Thyroid gland (tissue), 4 donors: ENCODE measurements around the gene PDLIM4.

Experiments used
- POLR2A ChIP-seq, 2 donors: fragments of 450-650 bp; IDR thresholded peaks; one replicate each; pipeline ENCODE4 v1.6.1; 2017; ENCODE audit warnings: antibody characterized with exemption in 2 of 2, mild to moderate bottlenecking in 2 of 2, moderate library complexity in 1 of 2
- TF ChIP-seq, protein P1 (sequence below), 6 experiments: fragments of 200-600 bp in 3 of 6; fragments of 450-650 bp in 3 of 6; sonication (generic) in 3 of 6; IDR thresholded peaks; one replicate each; pipeline ENCODE4 v1.5.1; 2016 to 2019; ENCODE audit warnings: antibody characterized with exemption in 6 of 6, mild to moderate bottlenecking in 2 of 6, inconsistent platforms in 1 of 6, moderate library complexity in 1 of 6

DNA sequence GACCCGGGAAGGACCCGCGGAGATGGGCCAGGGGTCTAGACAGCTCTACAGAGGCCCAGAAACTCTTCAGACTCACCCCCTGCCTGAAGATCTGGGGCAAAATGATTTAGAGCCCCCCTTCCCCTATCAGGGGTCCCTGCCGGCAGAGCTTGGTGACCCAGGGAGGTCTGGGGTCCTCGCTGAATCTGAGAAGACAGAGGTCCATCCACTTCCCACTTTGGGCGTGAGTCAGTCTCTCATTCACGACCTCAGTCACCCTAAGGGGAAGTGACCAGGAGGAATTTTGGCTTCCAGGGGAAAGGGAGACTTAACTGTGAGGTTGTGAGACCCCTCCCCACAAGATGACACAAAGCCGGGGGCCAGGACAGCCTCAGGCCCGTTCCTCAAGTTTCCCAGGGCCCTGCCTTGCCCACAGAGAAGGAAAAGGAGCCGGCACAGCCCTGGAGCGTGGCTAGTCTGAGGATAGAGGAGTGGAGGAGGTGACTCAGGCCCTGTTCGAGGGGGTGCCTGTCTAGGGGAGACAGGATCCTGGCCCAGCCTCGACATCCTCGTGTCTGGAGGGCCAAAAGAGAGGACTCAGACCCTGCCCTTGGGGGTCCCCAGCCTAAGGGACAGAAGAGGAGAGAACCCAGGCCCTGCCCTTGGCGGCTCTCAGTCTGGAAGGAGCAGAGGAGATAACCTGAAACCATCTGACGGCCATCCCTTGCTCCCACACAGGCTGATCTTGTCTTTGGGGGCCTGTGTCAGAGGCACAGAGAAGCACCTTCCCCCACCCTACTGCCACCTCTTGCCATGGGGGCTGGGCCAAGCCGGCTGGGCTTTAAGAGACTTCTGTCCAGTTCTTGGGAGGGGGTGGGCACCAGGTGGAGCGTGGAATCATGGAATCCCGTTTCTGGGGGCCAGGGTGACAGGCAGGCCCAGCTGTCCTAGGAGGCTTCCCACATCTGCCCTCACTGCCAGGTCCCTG, 889 bp downstream of the PDLIM4 start:
- TF ChIP-seq, protein P1, sequence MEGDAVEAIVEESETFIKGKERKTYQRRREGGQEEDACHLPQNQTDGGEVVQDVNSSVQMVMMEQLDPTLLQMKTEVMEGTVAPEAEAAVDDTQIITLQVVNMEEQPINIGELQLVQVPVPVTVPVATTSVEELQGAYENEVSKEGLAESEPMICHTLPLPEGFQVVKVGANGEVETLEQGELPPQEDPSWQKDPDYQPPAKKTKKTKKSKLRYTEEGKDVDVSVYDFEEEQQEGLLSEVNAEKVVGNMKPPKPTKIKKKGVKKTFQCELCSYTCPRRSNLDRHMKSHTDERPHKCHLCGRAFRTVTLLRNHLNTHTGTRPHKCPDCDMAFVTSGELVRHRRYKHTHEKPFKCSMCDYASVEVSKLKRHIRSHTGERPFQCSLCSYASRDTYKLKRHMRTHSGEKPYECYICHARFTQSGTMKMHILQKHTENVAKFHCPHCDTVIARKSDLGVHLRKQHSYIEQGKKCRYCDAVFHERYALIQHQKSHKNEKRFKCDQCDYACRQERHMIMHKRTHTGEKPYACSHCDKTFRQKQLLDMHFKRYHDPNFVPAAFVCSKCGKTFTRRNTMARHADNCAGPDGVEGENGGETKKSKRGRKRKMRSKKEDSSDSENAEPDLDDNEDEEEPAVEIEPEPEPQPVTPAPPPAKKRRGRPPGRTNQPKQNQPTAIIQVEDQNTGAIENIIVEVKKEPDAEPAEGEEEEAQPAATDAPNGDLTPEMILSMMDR (IDR thresholded peaks at IDR 0.05) = no peak
- no peak for TF ChIP-seq POLR2A (IDR thresholded peaks at IDR 0.05)
